NCI-H345 treated with DMSO at 0.1 percent for 48 hours (cell line): ENCODE data around the gene RECQL.
"Not testable (repeated sequence)": the region's sequence is repeated elsewhere in the genome, so short reads cannot be mapped to it uniquely, and the experiment has no call there.

Source experiments
- DNase-seq: peaks from one replicate; lab custom pipeline; 2025; ENCODE audit not compliant: unreplicated experiment; lab: John Stamatoyannopoulos, UW

RECQL gene

GRCh38 chr12:21502872-21503271 lies 1.4 kb upstream of the RECQL start:
- no peak for DNase-seq

DNA sequence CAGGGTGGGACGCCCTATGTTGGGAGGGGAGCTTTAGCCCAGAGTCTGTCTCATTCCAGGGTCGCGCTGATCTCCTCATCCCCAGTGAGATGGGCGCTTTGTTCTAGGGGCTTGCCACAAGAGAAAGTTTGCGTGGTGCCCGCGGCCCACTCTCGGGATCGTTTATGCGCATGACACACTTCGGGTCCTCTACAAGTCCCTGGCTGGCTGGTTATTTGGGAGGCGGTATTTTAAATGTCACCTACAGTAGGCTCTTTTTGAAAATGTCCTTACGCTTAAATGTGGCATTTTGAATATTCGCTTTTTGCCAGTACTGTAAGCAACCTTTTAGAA lies 695 bp upstream of the RECQL start:
- peak; percentile 6 for DNase-seq

DNA sequence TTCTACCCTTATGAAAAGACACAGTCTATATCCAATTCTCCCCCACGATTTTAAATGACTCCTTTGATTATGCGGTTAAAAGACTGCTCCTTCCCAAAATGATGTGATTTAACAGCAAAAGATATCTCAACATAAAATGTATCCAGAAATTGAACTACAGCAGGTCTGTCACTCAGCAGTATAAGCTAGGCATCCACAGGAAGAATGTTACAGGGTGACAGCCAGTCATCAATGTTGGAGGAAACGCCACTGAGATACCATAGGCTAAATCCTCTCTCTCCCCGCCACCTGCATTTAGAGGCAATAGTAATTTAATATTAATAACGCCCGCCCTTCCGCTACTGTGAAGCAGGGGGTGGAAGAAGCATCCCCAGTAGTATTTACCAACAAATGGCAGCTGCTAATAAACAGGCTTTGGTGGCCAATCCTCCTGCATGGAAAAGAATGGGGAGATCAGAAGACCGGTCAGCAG lies 613 bp downstream of the RECQL start:
- no peak for DNase-seq

DNA sequence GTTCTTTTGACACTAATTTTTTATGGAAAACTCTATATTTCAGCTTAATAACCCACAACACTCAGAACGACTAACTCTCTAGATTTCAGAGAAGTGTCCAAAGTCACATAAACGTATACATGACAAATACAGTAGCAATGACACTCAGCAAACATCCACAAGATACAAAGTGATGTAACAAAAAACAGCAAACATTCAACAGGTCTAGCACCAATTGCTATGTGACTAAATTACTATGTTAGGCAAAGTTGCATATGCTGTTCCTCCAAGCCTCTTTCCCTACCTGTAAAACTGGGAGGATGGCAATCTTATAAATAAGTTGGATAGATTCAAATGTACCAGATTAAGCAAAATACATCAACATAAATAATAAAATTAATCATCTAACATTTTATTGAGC lies 1.7 kb downstream of the RECQL start:
- no peak for DNase-seq

DNA sequence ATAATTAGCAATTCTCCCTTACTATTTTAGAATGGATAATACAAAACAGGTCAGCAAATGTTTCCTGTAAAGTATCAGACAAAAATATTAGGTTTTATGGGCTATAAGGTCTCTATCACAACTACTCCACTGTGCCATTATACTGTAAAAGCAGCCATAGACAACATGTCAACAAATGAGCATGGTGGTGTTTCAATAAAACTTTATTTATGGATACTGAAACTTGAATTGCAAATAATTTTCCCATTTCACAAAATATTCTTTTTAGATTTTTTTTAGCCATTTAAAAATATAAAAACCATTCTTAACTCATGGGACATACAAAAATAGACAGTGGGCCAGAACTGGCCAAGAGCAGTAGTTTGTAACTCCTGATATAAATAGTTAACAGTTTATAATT lies 15.4 kb downstream of the RECQL start:
- DNase-seq: no peak

- DNase-seq: peak; percentile 87
Observed at GRCh38 chr12:21483531-21483930, 17.9 kb downstream of the RECQL start.

DNA sequence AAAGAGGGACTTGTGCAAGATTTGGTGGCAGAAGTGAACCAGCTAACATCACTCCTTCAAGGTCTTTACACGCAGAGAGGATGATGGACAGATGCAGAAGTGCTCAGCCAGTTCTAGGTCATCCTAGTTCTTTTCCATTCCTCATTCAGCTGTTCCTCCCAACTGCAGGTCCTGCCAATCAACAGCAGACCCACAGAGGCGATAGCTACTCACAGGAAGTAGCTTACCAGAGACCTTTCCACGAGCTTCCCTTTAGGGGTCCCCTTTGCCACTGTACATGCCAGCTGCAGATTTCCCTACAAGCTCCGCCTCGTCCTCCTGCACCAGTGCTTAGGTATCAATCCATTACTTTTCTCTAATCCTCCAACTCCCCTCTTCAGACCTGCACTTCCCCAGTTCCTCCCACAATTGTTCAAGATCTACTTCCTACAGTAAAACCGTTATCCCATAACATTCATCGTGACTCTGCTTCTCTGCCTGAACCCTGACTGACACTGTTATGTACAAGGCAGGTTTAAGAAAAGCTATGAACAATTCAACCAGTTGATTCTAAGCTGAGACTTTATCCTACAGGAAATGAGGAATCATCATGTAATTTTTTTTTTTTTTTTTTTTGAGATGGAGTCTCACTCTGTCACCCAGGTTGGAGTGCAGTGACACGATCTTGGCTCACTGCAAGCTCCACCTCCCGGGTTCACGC lies 22.5 kb downstream of the RECQL start:
- DNase-seq: no peak

DNA sequence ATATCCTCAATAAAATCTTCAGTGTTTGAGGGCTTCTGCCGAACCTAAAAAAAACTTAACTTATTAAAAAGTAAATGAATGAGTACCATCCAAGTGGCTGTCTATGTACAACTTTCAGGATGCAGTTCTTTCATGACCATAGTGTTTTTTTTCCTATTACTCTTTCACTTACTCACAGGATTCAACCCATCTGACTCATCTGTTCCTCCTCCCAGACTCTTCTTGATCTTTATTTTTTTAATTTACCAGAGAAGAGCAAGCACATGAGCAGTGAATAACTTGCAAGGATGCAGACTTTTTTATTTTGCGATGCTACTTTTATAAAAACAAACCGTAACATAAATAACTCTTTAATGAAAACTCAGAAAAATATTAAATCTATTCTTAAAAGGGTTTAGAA lies 24.5 kb downstream of the RECQL start:
- no peak for DNase-seq

DNA sequence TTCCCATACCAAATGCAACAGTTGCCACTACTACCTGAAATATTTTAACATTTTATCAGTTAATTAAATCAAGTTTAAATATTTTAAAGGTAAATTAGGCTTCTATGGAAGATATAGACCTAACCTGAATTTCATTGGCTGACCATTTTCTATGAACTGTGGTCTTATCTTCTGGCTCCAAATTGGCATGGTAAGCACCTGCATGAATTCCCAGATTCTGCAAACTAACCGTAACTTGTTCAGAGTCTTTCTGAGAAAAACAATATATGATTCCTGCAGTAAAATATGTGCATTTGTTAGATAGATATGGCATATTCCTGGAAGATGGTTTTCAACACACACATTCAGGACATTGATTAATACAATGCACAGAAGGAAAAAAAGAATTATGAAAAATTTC lies 25.9 kb downstream of the RECQL start:
- no peak for DNase-seq

- no peak for DNase-seq
Observed at GRCh38 chr12:21472197-21472823, 29.1 kb downstream of the RECQL start.

- no peak for DNase-seq
Observed at GRCh38 chr12:21471294-21471693, 30.1 kb downstream of the RECQL start.

- DNase-seq: not testable (repeated sequence)
Observed at GRCh38 chr12:21467334-21467733, 34.1 kb downstream of the RECQL start.

- no peak for DNase-seq
Observed at GRCh38 chr12:21459474-21459873, 42.0 kb downstream of the RECQL start.

DNA sequence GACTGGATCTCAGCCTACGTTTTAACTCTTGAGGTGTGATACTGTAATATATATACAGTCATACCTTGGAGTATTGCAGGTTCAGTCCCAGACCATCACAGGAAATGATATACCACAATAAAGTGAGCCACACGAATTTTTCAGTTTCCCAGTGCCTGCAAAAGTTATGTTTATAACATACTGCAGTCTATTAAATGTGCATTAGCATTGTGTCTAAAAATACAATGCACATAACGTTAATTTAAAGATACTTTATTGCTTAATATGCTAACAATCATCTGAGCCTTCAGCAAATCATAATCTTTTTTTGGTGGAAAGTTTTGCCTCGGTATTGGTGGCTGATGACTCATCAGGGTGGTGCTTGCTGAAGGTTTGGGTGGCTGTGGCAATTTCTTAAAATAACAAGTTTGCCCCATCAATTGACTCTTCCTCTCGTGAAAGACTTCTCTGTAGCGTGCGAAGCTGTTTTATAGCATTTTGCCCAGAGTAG lies 45.1 kb downstream of the RECQL start:
- no peak for DNase-seq

DNA sequence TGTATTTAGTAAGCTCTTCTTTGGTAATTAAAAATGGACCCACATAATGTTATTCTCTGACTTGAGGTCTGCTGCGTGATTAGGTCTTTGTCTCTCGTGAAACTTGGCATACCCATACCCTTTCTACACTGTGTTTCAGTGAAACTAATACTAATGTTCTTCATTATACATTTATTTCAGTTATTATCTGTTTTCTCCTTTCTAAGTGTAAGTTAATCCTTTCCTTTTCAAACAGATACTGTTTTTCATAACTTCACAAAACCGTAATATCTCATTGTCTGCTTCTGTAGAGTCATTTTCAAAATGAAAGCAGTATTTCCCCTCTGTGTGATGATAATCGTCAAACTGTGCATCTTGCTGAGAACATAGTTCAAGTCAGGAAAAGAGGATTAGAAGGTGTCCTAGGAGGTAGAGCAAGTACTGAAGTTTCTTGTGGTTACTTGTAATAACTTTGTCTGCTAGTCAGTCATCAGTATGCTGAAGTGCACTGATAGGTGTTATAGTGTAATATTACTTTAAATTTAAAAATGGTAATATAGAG lies 48.1 kb downstream of the RECQL start:
- DNase-seq: no peak

DNA sequence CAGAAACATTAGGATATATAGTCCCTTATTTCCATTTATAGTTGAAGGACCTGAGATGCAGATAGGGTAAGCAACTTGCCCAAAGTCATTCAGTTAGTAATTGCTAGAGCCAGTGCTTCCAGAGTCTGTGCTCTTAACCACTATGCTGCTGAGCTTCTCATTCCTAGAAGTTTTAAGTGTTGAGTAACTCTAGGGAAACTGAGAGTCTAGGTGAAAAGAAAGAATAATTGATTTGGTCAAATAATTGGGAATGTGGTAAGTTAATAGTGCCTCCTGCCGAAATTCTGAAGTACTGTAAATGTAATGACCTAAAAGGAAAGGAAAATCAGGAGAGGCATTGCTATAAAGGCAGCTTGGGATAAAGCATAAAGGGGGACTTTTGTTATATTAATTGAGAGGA lies 49.9 kb downstream of the RECQL start:
- no peak for DNase-seq

- no peak for DNase-seq
Observed at GRCh38 chr12:21444193-21445146, 57.0 kb downstream of the RECQL start.

DNA sequence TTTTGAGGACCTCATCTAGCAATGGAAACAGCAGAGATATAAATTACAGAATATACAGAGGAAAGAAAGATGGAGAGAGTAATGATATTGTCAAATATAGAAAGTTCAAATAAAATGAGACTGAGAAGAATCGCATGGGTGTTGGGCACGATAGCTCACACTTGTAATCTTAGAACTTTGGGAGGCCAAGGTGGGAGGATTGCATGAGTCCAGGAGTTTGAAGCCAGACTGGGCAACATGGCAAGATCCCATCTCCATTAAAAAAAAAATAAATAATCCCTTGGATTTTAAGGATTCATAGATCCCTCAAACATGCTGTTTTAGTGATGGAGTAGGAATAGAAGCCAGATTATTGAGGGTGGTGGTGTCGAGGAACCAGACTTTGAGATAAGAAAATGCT lies 62.1 kb downstream of the RECQL start:
- DNase-seq: no peak

- no peak for DNase-seq
Observed at GRCh38 chr12:21438643-21439042, 62.8 kb downstream of the RECQL start.

DNA sequence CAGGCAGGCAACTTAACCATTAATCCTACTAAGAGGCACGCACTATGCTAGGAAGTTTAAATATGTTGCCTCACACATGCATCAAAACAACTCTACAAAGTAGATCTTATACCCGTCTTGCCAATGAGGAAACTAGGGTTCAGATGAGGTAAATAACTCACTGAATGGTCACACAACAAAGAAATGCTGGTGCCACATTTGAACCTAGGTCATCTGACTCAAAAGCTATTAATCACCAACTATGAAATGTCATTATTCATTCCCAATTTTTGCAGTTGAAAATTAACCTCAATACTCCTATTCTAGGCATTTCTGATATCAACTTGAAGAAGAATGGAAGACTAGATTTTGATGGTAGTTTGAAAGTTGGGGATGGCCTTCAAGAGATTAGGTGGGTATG lies 66.7 kb downstream of the RECQL start:
- no peak for DNase-seq

DNA sequence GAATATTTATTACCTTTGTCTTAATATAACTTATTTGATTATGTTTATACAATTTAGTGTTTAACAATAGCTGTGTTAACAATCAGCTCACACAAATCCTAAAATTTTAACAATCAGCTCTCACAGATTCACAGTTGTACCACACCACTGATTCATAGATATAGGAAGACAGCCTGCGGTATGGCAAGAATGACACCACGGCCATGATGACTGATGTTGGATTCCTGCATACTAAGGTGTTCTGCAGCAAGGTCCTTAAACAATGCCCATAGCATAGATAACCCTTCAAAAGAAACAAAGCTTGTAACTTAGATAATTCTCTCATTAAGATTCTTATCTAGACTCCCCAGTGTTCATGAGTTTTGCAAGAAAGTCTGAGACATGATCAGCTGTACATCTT lies 67.9 kb downstream of the RECQL start:
- DNase-seq: no peak
